Measurements from ENCODE around the gene PORCN.
"Not testable (repeated sequence)": the region's sequence is repeated elsewhere in the genome, so short reads cannot be mapped to it uniquely, and the experiment has no call there.

PORCN gene

GRCh38 chrX:48513670-48514069, 4.9 kb downstream of the PORCN start:
- DNase-seq (ENCODE audit: low read depth): no peak

- no peak for DNase-seq (ENCODE audit: low read depth)
Observed at GRCh38 chrX:48514126-48514806, 5.5 kb downstream of the PORCN start.

GRCh38 chrX:48514868-48515460, 6.2 kb downstream of the PORCN start:
- DNase-seq (ENCODE audit: low read depth): no peak

GRCh38 chrX:48515842-48516241, 7.0 kb downstream of the PORCN start:
- no peak for DNase-seq (ENCODE audit: low read depth)

GRCh38 chrX:48516285-48516684, 7.5 kb downstream of the PORCN start:
- no peak for DNase-seq (ENCODE audit: low read depth)

- DNase-seq (ENCODE audit: low read depth): no peak
Observed at GRCh38 chrX:48516987-48517386, 8.2 kb downstream of the PORCN start.

GRCh38 chrX:48519481-48519880, 10.7 kb downstream of the PORCN start:
- not testable (repeated sequence) for DNase-seq (ENCODE audit: low read depth)

- no peak for DNase-seq (ENCODE audit: low read depth)
Observed at GRCh38 chrX:48520455-48520854, 11.7 kb downstream of the PORCN start.

- no peak for DNase-seq (ENCODE audit: low read depth)
Observed at GRCh38 chrX:48520976-48521352, 12.2 kb downstream of the PORCN start.

- DNase-seq (ENCODE audit: low read depth): peak; percentile 70
Observed at GRCh38 chrX:48521353-48522243, 12.8 kb downstream of the PORCN start, which contains the start of gene EBP. EBP (plus strand) TSS chrX:48521808; CDS start chrX:48523772, 1,964 bp downstream.

GRCh38 chrX:48522291-48522690, 13.5 kb downstream of the PORCN start:
- no peak for DNase-seq (ENCODE audit: low read depth)

- no peak for DNase-seq (ENCODE audit: low read depth)
Observed at GRCh38 chrX:48523682-48524081, 14.9 kb downstream of the PORCN start.

- peak; percentile 4 for DNase-seq (ENCODE audit: low read depth)
Observed at GRCh38 chrX:48525853-48526252, 17.1 kb downstream of the PORCN start.

- no peak for DNase-seq (ENCODE audit: low read depth)
Observed at GRCh38 chrX:48530736-48531135, 21.9 kb downstream of the PORCN start.

- peak; percentile 71 for DNase-seq (ENCODE audit: low read depth)
Observed at GRCh38 chrX:48531358-48531959, 22.7 kb downstream of the PORCN start.

GRCh38 chrX:48532161-48532560, 23.4 kb downstream of the PORCN start:
- DNase-seq (ENCODE audit: low read depth): no peak

- DNase-seq (ENCODE audit: low read depth): no peak
Observed at GRCh38 chrX:48533165-48533564, 24.4 kb downstream of the PORCN start.

- DNase-seq (ENCODE audit: low read depth): no peak
Observed at GRCh38 chrX:48538641-48539344, 30.0 kb downstream of the PORCN start.

GRCh38 chrX:48539345-48540027, 30.7 kb downstream of the PORCN start, which contains the start of gene TBC1D25:
TBC1D25 (plus strand) TSS chrX:48539714; CDS start chrX:48539798, 84 bp downstream.
- peak; percentile 95 for DNase-seq (ENCODE audit: low read depth)

- peak; percentile 2 for DNase-seq (ENCODE audit: low read depth)
Observed at GRCh38 chrX:48540028-48540375, 31.2 kb downstream of the PORCN start.

- DNase-seq (ENCODE audit: low read depth): no peak
Observed at GRCh38 chrX:48540480-48540879, 31.7 kb downstream of the PORCN start.

All from fibroblast of gingiva (primary cell).